Measurements from ENCODE around the gene NOC4L.

Gene NOC4L

DNA sequence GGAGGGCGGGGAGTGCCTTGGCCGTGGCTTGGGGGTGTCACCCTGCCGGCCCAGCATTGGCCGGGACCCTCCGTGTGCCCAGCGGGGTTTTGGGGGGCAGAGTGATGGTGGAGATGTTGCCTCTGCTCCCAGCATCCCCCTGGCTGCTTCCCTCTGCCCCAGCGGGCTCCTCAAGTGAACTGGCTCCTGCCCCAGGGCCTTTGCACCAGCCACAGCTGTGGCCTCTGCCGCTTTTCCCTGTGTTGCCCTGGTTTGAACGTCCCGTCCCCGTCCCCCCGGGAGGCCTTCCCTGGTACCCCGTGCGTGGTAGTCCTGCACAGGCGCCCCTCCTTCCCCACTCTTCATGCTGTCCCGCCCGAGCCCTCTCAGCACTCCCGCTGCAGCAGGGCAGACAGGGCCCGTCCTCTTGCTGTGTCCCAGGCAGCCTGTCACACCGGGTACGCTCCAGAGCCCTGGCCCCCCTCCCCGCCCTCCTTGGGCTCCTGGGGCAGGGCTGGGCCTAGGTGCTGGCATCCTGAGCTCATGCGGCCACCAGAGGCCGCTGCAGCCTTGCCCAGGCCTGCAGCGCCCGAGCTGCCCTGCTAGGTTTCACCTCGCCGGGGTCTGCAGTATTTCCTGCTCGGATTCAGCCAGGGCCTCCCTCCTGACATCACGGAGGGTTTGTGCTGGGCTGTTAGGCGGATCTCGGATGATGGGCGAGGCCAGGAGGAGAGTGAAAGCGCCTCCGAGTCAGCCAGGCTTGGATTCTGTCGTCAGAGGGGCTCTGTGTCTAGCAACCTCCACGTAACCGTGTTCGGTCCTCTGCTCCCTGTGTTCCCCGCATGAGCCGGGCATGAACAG, 9.5 kb downstream of the NOC4L start:
- no peaks in the 10 kb centered on the region for H3K9me3 ChIP-seq (ENCODE audit: control insufficient read depth, insufficient read depth, low read length)
- no peaks in the 10 kb centered on the region; the same call in 1 of the 2 replicates for H3K36me3 ChIP-seq (ENCODE audit: insufficient read depth, low read length)
- H3K4me1 ChIP-seq (ENCODE audit: insufficient read depth, low read length): no peaks in the 10 kb centered on the region
- H3K9ac ChIP-seq (ENCODE audit: low read depth, low read length): no peak overlapping the region

DNA sequence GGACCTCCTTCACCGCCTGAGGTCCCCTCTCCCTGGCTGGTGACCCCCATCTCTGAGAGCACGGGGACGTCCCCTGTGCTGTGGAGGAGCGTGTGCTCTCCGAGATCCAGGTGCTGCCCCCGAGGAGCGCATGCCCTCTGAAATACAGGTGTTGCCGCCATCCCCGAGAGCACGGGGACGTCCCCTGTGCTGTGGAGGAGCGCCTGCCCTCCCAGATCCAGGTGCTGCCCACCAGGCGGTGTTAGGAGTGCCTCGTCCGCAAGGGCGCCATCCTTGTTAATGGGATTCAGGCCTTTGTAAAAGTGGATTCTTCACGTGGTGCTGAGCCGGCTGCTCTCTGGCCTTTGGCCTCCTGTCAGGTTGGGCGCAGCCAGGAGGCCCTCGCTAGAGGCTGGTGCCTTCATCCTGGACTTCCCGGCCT, 10.1 kb downstream of the NOC4L start:
- no peak overlapping the region for H3K9ac ChIP-seq (ENCODE audit: low read depth, low read length)
- H3K4me1 ChIP-seq (ENCODE audit: insufficient read depth, low read length): no peaks in the 10 kb centered on the region

DNA sequence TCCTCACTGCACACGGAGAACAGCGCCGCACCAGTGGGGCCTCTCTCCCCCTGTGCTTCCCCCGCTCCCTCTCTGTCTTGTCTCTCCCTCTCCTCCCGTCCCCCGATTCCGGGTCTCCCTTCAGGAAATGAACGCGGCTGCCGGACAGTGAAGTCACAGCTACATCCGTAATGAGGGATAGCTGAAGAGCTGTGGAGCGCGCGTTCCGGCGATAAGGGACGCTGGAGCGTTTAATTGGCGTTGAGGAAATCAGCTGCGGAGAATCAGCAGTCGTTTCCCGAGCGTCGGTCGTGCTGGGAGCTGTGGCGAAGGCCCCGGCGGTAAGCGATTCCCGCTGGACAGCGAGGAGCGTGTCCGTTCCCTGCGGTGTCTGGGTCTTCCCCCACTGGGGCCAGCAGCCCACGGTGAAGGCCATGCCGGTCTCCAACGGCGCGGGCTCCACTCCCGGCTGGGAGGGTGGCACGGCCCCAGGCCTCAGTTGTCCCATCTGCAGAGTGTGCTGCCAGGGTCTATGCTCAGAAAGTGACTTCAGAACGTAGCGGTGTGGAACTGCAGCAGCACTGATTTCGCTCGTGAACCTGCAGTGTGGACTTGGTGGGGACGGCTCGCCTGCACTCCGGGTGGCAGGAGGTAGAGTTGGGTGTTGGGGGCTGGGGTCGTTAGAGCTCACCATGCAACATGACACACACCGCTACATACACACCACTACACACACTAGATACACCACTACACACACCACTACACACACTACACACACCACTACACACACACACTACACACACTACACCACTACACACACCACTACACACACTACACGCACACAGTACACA, 10.9 kb downstream of the NOC4L start:
- H3K9ac ChIP-seq (ENCODE audit: low read depth, low read length): no peak overlapping the region
- H3K4me1 ChIP-seq (ENCODE audit: insufficient read depth, low read length): no peaks in the 10 kb centered on the region
- no peaks in the 10 kb centered on the region; the same call in 1 of the 2 replicates for H3K36me3 ChIP-seq (ENCODE audit: insufficient read depth, low read length)
- no peaks in the 10 kb centered on the region for H3K9me3 ChIP-seq (ENCODE audit: control insufficient read depth, insufficient read depth, low read length)

More for the DNA sequence above, 10.1 kb downstream of the NOC4L start:
- Histone ChIP-seq H3K36me3 (ENCODE audit: insufficient read depth, low read length) (no peaks in the 10 kb centered on the region; the same call in 1 of the 2 replicates), H3K9me3 (ENCODE audit: control insufficient read depth, insufficient read depth, low read length) (no peaks in the 10 kb centered on the region)

DNA sequence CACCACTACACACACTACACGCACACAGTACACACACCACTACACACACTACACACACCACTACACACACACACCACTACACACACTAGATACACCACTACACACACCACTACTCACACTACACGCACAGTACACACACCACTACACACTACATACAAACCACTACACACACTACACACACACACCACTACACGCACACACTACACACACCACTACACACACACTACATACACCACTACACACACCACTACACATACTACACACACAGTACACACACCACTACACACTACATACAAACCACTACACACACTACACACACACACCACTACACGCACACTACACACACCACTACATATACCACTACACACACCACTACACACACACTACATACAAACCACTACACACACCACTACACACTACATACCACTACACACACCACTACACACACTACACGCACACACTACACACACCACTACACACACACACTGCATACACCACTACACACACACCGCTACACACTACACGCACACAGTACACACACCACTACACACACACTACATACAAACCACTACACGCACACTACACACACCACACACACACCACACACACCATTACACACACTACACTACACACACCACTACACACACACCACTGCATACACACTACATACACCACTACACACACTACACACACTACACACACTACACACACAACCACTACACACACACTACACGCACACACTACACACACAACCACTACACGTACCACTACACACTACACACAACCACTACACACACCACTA, 11.7 kb downstream of the NOC4L start:
- Histone ChIP-seq H3K9me3 (ENCODE audit: control insufficient read depth, insufficient read depth, low read length) (no peaks in the 10 kb centered on the region), H3K36me3 (ENCODE audit: insufficient read depth, low read length) (no peaks in the 10 kb centered on the region; the same call in 1 of the 2 replicates), H3K4me1 (ENCODE audit: insufficient read depth, low read length) (no peaks in the 10 kb centered on the region), H3K9ac (ENCODE audit: low read depth, low read length) (no peak overlapping the region)

DNA sequence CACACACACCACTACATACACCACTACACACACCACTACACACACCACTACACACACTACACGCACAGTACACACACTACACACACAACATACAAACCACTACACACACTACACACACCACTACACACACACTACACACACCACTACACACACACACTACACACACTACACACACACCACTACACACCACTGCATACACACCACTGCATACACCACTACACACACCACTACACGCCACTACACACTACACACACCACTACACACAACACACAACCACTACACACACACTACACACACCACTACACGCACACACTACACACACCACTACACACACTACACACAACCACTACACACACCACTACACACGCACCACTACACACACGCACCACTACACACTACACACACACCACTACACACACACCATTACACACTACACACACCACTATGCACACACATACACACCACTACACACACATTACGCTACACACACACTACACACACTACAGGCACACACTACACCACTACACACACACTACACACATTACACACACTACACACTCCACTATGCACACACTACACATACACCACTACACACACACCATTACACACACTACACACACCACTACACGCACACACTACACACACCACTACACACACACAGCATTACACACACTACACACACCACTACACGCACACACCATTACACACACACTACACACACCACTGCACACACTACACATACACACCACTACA, 12.5 kb downstream of the NOC4L start:
- Histone ChIP-seq H3K4me1 (ENCODE audit: insufficient read depth, low read length) (no peaks in the 10 kb centered on the region), H3K9me3 (ENCODE audit: control insufficient read depth, insufficient read depth, low read length) (no peaks in the 10 kb centered on the region), H3K36me3 (ENCODE audit: insufficient read depth, low read length) (no peaks in the 10 kb centered on the region; the same call in 1 of the 2 replicates), H3K9ac (ENCODE audit: low read depth, low read length) (no peak overlapping the region)

DNA sequence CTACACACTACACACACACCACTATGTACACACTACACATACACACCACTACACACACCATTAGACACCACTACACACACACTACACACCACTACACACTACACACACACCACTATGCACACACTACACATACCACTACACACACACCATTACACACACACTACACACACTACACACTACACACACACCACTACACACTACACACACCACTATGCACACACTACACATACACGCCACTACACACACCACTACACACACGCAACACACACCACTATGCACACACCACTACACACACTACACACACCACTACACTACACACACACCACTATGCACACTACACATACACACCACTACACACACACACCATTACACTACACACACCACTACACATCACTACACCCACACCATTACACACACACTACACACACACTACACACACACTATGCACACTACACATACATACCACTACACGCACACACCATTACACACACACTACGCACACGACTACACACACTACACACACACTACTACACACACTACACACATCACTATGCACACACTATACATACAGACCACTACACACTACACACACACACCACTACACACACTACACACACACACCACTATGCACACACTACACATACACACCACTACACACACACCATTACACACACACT, 13.6 kb downstream of the NOC4L start:
- Histone ChIP-seq H3K36me3 (ENCODE audit: insufficient read depth, low read length) (no peaks in the 10 kb centered on the region; the same call in 1 of the 2 replicates), H3K4me1 (ENCODE audit: insufficient read depth, low read length) (no peaks in the 10 kb centered on the region), H3K9ac (ENCODE audit: low read depth, low read length) (no peak overlapping the region), H3K9me3 (ENCODE audit: control insufficient read depth, insufficient read depth, low read length) (no peaks in the 10 kb centered on the region)

DNA sequence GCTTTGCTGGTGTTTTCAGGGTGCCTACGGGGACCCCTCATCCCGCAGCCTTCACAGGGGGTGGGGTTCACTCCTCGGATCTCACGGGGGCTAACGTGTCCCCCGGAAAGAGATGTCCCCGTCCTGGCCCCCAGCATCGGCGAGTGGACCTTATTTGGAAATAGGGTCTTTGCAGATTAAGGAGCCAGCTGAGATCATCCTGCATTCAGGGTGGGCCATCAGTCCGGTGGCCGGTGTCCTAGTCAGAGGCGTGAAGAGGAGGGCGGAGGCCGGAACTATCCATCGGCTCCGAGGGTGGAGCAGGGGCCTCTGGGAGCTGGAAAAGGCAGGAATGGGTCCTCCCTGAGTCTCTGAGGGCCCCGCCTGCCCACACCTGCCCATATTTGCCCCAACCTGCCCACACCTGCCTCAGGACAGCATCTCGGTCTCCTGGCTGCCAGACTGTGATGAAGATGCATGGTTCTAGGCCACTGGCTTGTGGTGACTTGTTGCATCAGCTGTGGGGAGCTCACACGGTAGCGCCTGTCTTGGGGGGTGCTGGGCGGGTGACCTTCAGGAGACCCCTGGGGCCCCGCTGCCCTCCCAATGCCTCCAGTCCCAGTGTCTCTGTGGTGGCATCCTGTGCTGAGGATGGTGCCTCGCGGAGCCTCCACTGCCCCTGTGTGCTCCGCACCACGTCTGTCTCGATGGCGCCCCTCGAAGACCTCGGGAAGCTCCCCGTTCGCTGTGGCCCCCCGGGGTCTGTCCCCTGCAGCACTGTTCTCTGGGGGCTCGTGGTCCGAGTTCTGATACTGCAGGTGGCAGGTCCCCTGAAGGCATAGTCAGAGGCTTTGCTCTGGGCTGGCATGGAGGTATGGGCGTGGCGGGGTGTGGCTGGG, 14.7 kb downstream of the NOC4L start:
- Histone ChIP-seq H3K4me1 (ENCODE audit: insufficient read depth, low read length) (no peaks in the 10 kb centered on the region), H3K36me3 (ENCODE audit: insufficient read depth, low read length) (no peaks in the 10 kb centered on the region; the same call in 1 of the 2 replicates), H3K9me3 (ENCODE audit: control insufficient read depth, insufficient read depth, low read length) (no peaks in the 10 kb centered on the region), H3K9ac (ENCODE audit: low read depth, low read length) (no peak overlapping the region)

DNA sequence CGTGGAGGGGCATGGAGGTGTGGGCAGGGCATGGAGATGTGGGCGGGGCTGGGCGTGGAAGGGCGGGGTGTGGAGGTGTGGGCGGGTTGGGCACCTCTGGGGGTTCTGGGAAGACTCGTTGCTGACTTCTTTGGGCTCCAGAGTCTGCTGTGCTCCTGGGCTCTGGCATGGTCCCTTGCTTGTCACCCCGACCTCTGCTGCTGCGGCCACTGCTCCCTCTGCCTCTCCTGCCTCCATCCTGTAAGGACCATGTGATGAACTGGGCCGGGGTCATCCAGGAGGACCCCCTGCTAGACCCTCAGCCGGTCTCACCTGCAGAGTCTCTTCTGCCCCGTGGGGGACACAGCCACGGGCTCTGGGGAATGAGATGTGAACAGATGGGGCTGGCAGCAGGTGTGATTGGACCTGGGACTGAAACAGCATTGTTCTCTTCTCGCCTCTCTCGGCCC, 15.3 kb downstream of the NOC4L start:
- Histone ChIP-seq H3K36me3 (ENCODE audit: insufficient read depth, low read length) (no peaks in the 10 kb centered on the region; the same call in 1 of the 2 replicates), H3K9ac (ENCODE audit: low read depth, low read length) (no peak overlapping the region), H3K9me3 (ENCODE audit: control insufficient read depth, insufficient read depth, low read length) (no peaks in the 10 kb centered on the region), H3K4me1 (ENCODE audit: insufficient read depth, low read length) (no peaks in the 10 kb centered on the region)

DNA sequence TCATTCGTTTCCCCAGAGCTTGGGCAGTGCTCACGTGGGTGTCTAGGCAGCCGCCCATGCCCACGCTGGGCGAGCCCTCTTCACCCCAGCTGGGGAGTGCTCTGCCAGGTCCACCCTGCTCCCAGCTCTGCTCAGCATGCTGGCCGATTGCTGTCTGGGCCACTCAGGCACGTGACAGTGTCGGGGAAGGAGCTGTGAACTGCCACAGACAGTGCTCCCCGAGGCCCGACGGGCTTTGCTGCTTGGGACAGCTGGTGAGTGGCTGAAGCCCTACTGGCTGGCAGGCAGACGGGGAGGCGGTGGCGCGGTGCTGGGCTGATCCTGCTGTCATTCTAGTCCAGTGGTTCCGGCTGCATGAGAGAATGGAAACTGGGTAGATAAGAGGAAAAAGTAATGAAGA, 15.8 kb downstream of the NOC4L start:
- Histone ChIP-seq H3K9ac (ENCODE audit: low read depth, low read length) (no peak overlapping the region), H3K4me1 (ENCODE audit: insufficient read depth, low read length) (no peaks in the 10 kb centered on the region), H3K36me3 (ENCODE audit: insufficient read depth, low read length) (no peaks in the 10 kb centered on the region; the same call in 1 of the 2 replicates), H3K9me3 (ENCODE audit: control insufficient read depth, insufficient read depth, low read length) (no peaks in the 10 kb centered on the region)

DNA sequence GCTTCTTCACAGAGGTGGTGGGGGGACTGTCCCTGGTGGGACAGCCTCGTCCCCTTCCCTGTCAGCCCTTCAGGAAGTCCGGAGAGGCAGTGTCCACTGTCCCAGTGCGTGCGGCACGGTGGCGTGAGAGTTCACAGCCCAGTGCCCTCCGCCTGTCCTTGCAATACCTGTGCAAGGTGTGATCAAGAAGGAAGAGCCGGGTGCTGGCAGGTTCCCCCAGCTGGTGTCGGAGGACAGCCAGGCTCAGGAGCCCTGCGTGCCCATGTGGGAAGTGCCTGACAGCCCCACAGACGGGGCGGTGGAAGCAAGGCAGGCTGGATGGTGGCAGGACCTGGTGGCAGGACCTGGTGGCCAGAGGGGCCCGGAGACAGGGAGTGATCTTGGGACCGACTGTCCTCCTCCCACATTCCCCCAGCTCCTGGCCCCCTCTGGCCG, 16.4 kb downstream of the NOC4L start:
- Histone ChIP-seq H3K36me3 (ENCODE audit: insufficient read depth, low read length) (no peaks in the 10 kb centered on the region; the same call in 1 of the 2 replicates), H3K9me3 (ENCODE audit: control insufficient read depth, insufficient read depth, low read length) (no peaks in the 10 kb centered on the region), H3K4me1 (ENCODE audit: insufficient read depth, low read length) (no peaks in the 10 kb centered on the region), H3K9ac (ENCODE audit: low read depth, low read length) (no peak overlapping the region)

DNA sequence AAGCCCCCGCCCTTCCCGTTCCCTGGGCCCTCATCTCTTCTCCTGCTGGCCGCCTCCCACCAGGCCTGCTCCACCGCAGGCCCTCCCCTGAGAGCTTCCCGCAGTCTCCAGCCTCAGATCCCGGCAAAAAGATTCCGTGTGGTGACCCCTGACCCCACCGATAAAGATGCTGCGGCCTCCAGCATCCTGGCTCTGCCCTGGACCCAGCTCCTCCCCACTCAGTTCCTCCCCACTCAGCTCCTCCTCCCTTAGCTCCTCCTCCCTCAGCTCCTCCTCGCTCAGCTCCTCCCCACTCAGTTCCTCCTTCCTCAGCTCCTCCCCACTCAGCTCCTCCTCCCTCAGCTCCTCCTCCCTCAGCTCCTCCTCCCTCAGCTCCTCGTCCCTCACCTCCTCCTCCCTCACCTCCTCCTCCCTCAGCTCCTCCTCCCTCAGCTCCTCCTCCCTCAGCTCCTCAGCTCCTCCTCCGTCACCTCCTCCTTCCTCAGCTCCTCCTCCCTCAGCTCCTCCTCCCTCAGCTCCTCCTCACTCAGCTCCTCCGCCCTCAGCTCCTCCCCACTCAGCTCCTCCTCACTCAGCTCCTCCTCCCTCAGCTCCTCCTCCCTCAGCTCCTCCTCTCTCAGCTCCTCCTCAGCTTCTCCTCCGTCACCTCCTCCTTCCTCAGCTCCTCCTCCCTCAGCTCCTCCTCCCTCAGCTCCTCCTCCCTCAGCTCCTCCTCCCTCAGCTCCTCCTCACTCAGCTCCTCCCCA, 17.0 kb downstream of the NOC4L start:
- no peak overlapping the region for H3K9ac ChIP-seq (ENCODE audit: low read depth, low read length)
- no peaks in the 10 kb centered on the region for H3K4me1 ChIP-seq (ENCODE audit: insufficient read depth, low read length)

More for the DNA sequence above, 17.0 kb downstream of the NOC4L start:
- Histone ChIP-seq H3K9me3 (ENCODE audit: control insufficient read depth, insufficient read depth, low read length) (no peaks in the 10 kb centered on the region), H3K36me3 (ENCODE audit: insufficient read depth, low read length) (no peaks in the 10 kb centered on the region; the same call in 1 of the 2 replicates)
